Measurements from ENCODE around the gene PAQR8. TPM values are rescaled to one million over a fixed set of nuclear protein-coding genes. Genes with fewer than 3 reads are reported as not detected.

The PAQR8 gene
- total RNA-seq, 1 experiment from 2014 or later: 3.0 TPM

GRCh38 chr6:52351879-52352238, 10.1 kb upstream of the PAQR8 start:
- no peak overlapping the region for H4K8ac ChIP-seq (replicated peaks; ENCODE audit: insufficient read length, low read depth, low read length)
- H2AFZ ChIP-seq (ENCODE audit: low read length): no peak overlapping the region
- H3K4ac ChIP-seq (ENCODE audit: low read depth, low read length): no peak overlapping the region
- no peaks in the 10 kb centered on the region for H3K79me2 ChIP-seq (ENCODE audit: insufficient read depth, low read length)
- H3K4me1 ChIP-seq (ENCODE audit: insufficient read depth, low read length): no peaks in the 10 kb centered on the region; the same call in 1 of the 2 replicates
- Mint-ChIP-seq H3K9me3 (no peaks in the 10 kb centered on the region), H3K36me3 (ENCODE audit: insufficient read depth in 1 of 3, low read depth in 3 of 3) (no peaks in the 10 kb centered on the region), H3K27ac (no peak overlapping the region; a peak in 1 of 7 replicates), H3K27me3 (ENCODE audit: low read depth) (no peaks in the 10 kb centered on the region), H3K4me3 (no peak overlapping the region), H3K4me1 (peaks cover 5 to 8% of the 10 kb centered on the region in 2 experiments; a peak in 3 of 4 replicates)
- H3K23ac ChIP-seq (ENCODE audit: insufficient read length, low read depth, low read length): no peak overlapping the region
- no peak overlapping the region for H3K56ac ChIP-seq (ENCODE audit: insufficient read length, low read depth, low read length)
- DNase-seq: no peak
- H3K9me3 ChIP-seq (ENCODE audit: control insufficient read depth, low read depth, low read length): no peaks in the 10 kb centered on the region
- H2BK12ac ChIP-seq (ENCODE audit: insufficient read length, low read depth, low read length): no peak overlapping the region
- TF ChIP-seq CTCF (conservative IDR thresholded peaks at IDR 0.05): no peak
- no peaks in the 10 kb centered on the region for H4K20me1 ChIP-seq (ENCODE audit: control insufficient read depth, insufficient read depth, insufficient read length)
- H3K23me2 ChIP-seq (ENCODE audit: insufficient read length, low read depth, low read length, poor library complexity, severe bottlenecking): no peaks in the 10 kb centered on the region
- no peak overlapping the region for H2BK15ac ChIP-seq (ENCODE audit: low read depth, low read length)
- H3K27ac ChIP-seq (ENCODE audit: insufficient read length, low read depth, low read length): no peak overlapping the region
- H2BK120ac ChIP-seq (ENCODE audit: low read depth, low read length, poor library complexity, severe bottlenecking): no peak overlapping the region
- H3K18ac ChIP-seq (ENCODE audit: insufficient read length, low read depth, low read length): no peak overlapping the region
- no peak overlapping the region for H3K9ac ChIP-seq (ENCODE audit: extremely low read depth, insufficient read length, low read length)
- no peak overlapping the region for H4K91ac ChIP-seq (ENCODE audit: insufficient read length, low read depth, low read length)
- H2BK5ac ChIP-seq (ENCODE audit: insufficient read length, low read length): no peak overlapping the region
- no CpG with 5 or more reads among the region's 1 CpG for WGBS (ENCODE audit: extremely low coverage, insufficient read length, low lambda C conversion rate)
- H4K5ac ChIP-seq (ENCODE audit: insufficient read length, low read depth, low read length): no peak overlapping the region
- no peak overlapping the region for H2BK20ac ChIP-seq (ENCODE audit: low read depth, low read length, poor library complexity, severe bottlenecking)
- H3K79me1 ChIP-seq (ENCODE audit: insufficient read depth, low read depth, low read length, poor library complexity, severe bottlenecking): no peaks in the 10 kb centered on the region
- H2AK5ac ChIP-seq (ENCODE audit: insufficient read length, low read length): no peak overlapping the region
- no peaks in the 10 kb centered on the region for H3K27me3 ChIP-seq (ENCODE audit: insufficient read depth, low read length)
- H3K14ac ChIP-seq (ENCODE audit: insufficient read depth, low read length): no peak overlapping the region
- H3T11ph ChIP-seq (ENCODE audit: low read length): no peak overlapping the region
- no peak overlapping the region for H3K4me2 ChIP-seq (ENCODE audit: insufficient read depth, insufficient read length, low read length)

Measured in H9 (cell line).